Gastrocnemius medialis (tissue), 4 donors: ENCODE data around the gene PLCL2. TPM values are rescaled to one million over a fixed set of nuclear protein-coding genes. Genes with fewer than 3 reads are reported as not detected.

Source experiments
- ATAC-seq, 2 donors: fragments of 150-250 bp; one replicate each; pipeline ENCODE4 v1.9.1; 2016
- DNase-seq, 2 donors: peaks; one replicate each; pipeline ENCODE4 v3.0.0-alpha.2; 2019
- H3K27ac ChIP-seq, 4 donors: fragments of 200-600 bp; sonication (generic); 1 replicate in 1 of 4; 2 replicates in 3 of 4; pipeline ENCODE4 v1.5.1; 2016 to 2018; ENCODE audit warnings: mild to moderate bottlenecking in 2 of 4, moderate library complexity in 1 of 4
- H3K27me3 ChIP-seq, 3 donors: fragments of 200-600 bp; sonication (generic) in 2 of 3; 1 replicate in 1 of 3; 2 replicates in 2 of 3; pipeline versions ENCODE4 v1.5.1 to v1.6.0; 2016 to 2019; ENCODE audit warnings: mild to moderate bottlenecking in 1 of 3, moderate library complexity in 1 of 3
- H3K36me3 ChIP-seq, 2 donors: fragments of 200-600 bp; sonication (generic) in 1 of 2; one replicate each; pipeline ENCODE4 v1.5.1; 2017 to 2018
- H3K4me1 ChIP-seq, 2 donors: fragments of 200-600 bp; sonication (generic) in 1 of 2; one replicate each; pipeline ENCODE4 v1.5.1; 2016 to 2017; ENCODE audit warnings: mild to moderate bottlenecking in 2 of 2
- H3K4me3 ChIP-seq, 4 donors: fragments of 200-600 bp; sonication (generic) in 3 of 4; 1 replicate in 1 of 4; 2 replicates in 3 of 4; pipeline ENCODE4 v1.5.1; 2016 to 2019; ENCODE audit warnings: mild to moderate bottlenecking in 2 of 4
- H3K9me3 ChIP-seq, 3 donors: fragments of 200-600 bp; sonication (generic) in 2 of 3; 1 replicate in 1 of 3; 2 replicates in 2 of 3; pipeline ENCODE4 v1.5.1; 2016 to 2019
- CTCF ChIP-seq, 5 experiments: fragments of 450-650 bp in 3 of 5; fragments of 200-600 bp in 2 of 5; sonication (generic) in 2 of 5; IDR thresholded peaks in 4 of 5; conservative IDR thresholded peaks in 1 of 5; 1 replicate in 4 of 5; 2 replicates in 1 of 5; pipeline ENCODE4 v1.5.1; 2016 to 2019; ENCODE audit warnings: antibody characterized with exemption in 5 of 5, mild to moderate bottlenecking in 3 of 5, moderate library complexity in 3 of 5
- POLR2A ChIP-seq, 2 donors: fragments of 450-650 bp; IDR thresholded peaks; one replicate each; pipeline ENCODE4 v1.6.1; 2017; ENCODE audit warnings: antibody characterized with exemption in 2 of 2, mild to moderate bottlenecking in 2 of 2, moderate library complexity in 2 of 2
- in situ Hi-C, 4 donors: fragments of 200-750 bp; cut with MboI; loops; one replicate each; pipeline versions ENCODE4 v1.15.0 to v1.8.0; 2017; ENCODE audit warnings: low sequenced_read_pairs in 4 of 4
- intact Hi-C: fragments of 100-400 bp; cut with DNase I; formaldehyde crosslinking; loops from one replicate; pipeline ENCODE4 v1.15.1; 2023; ENCODE audit warnings: low total_unique reads
- total RNA-seq, 4 donors: library from RNA; depleted of rRNA; stranded (reverse); fragments of >200 nt; gene quantifications; one replicate each; pipeline versions ENCODE4 v1.1.0 to v1.2.3, GENCODE V29; 2016

PLCL2 gene
- total RNA-seq, 4 donors from 2014 or later: 23.9 to 37.2 (median 32.7) TPM

GRCh38 chr3:16917256-16917935 is 32.6 kb downstream of the PLCL2 start:
- ATAC-seq: peak; percentile 25 to 26
- in situ Hi-C loops: no loop called here

GRCh38 chr3:16917980-16918682 is 33.4 kb downstream of the PLCL2 start:
- intact Hi-C loops (loop anchor here (5.0 to 10.0 kb wide), 2 partner anchors 109 to 227 kb away; no protein-coding TSS in a partner anchor), in situ Hi-C loops (no loop called here)
- Histone ChIP-seq H3K27me3 (no peaks in the 10 kb centered on the region), H3K4me1 (peaks cover 62 to 70% of the 10 kb centered on the region in 2 donors), H3K9me3 (no peaks in the 10 kb centered on the region), H3K27ac (peak overlapping the region in 1 of 4 donors; percentile 53), H3K36me3 (no peaks in the 10 kb centered on the region), H3K4me3 (no peak overlapping the region)
- no peak for DNase-seq
- no peak for ATAC-seq
- no peak for TF ChIP-seq CTCF (IDR thresholded peaks at IDR 0.05 in 4 of 5, conservative IDR thresholded peaks at IDR 0.05 in 1 of 5)
- TF ChIP-seq POLR2A (IDR thresholded peaks at IDR 0.05): no peak

More at GRCh38 chr3:16917256-16917935, 32.6 kb downstream of the PLCL2 start:
- no peaks in the 10 kb centered on the region for H3K9me3 ChIP-seq
- no peak for DNase-seq
- TF ChIP-seq CTCF (IDR thresholded peaks at IDR 0.05 in 4 of 5, conservative IDR thresholded peaks at IDR 0.05 in 1 of 5) (no peak), POLR2A (IDR thresholded peaks at IDR 0.05) (no peak)
- no peaks in the 10 kb centered on the region for H3K36me3 ChIP-seq
- H3K4me1 ChIP-seq: peaks cover 70 to 76% of the 10 kb centered on the region in 2 donors
- H3K27ac ChIP-seq: peak overlapping the region; percentile 46 to 64 (median 54)
- H3K4me3 ChIP-seq: no peak overlapping the region
- intact Hi-C loops: loop anchor here (5.0 to 10.0 kb wide), 2 partner anchors 110 to 227 kb away; no protein-coding TSS in a partner anchor
- no peaks in the 10 kb centered on the region for H3K27me3 ChIP-seq

DNA sequence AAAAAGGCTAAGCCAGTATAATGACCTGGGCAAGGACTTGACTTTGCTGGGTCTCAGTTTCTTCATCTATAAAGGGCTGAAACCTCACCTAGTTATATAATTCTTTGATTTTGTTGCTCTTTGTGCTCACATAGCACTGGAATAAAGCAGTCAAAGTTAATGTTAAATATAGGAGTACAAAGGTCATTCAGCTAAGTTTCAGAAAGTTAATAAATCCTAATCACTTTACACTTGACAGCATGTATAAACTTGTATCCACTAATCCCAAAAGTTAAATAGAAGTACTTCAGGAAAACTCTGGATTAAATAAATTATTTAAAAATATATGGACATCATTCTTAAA is 33.9 kb downstream of the PLCL2 start:
- in situ Hi-C loops: no loop called here
- no peak for DNase-seq
- peak overlapping the region in 1 of 4 donors; percentile 23 for H3K27ac ChIP-seq
- H3K36me3 ChIP-seq: no peaks in the 10 kb centered on the region
- no peak overlapping the region for H3K4me3 ChIP-seq
- H3K4me1 ChIP-seq: peaks cover 60 to 65% of the 10 kb centered on the region in 2 donors
- intact Hi-C loops: loop anchor here (5.0 to 10.0 kb wide), 2 partner anchors 109 to 226 kb away; no protein-coding TSS in a partner anchor
- no peak for ATAC-seq
- TF ChIP-seq POLR2A (IDR thresholded peaks at IDR 0.05) (no peak), CTCF (IDR thresholded peaks at IDR 0.05 in 4 of 5, conservative IDR thresholded peaks at IDR 0.05 in 1 of 5) (no peak)
- no peaks in the 10 kb centered on the region for H3K27me3 ChIP-seq
- H3K9me3 ChIP-seq: no peaks in the 10 kb centered on the region

DNA sequence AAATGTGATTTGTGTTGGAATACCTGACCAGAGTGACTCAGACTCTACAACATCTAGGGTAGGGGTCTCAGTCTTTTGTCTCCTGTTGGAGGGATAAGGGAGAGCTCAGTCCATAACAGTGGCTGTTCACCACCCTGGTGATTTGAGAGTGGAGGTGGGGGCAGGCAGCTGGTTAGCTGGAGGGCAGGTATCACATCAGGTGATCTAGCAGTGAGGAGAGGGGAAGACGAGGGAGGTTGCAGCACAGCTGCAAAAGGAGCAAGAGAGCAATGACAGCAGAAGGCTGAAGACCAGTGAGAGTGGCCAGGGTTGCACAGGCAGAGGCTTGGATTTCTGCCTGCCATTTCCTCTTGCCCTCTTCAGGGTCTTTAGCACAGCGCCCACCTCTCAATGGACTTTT is 38.4 kb downstream of the PLCL2 start:
- TF ChIP-seq CTCF (IDR thresholded peaks at IDR 0.05 in 4 of 5, conservative IDR thresholded peaks at IDR 0.05 in 1 of 5) (no peak), POLR2A (IDR thresholded peaks at IDR 0.05) (no peak)
- Histone ChIP-seq H3K4me1 (peaks cover 29 to 41% of the 10 kb centered on the region in 2 donors), H3K27ac (no peak overlapping the region), H3K9me3 (no peaks in the 10 kb centered on the region), H3K27me3 (no peaks in the 10 kb centered on the region), H3K36me3 (no peaks in the 10 kb centered on the region), H3K4me3 (no peak overlapping the region)
- in situ Hi-C loops: no loop called here
- no peak for ATAC-seq
- no peak for DNase-seq
- intact Hi-C loops: no loop called here
